Measurements from ENCODE around the gene HMGCL.
"Not testable (repeated sequence)": the region's sequence is repeated elsewhere in the genome, so short reads cannot be mapped to it uniquely, and the experiment has no call there.

HMGCL gene

DNA sequence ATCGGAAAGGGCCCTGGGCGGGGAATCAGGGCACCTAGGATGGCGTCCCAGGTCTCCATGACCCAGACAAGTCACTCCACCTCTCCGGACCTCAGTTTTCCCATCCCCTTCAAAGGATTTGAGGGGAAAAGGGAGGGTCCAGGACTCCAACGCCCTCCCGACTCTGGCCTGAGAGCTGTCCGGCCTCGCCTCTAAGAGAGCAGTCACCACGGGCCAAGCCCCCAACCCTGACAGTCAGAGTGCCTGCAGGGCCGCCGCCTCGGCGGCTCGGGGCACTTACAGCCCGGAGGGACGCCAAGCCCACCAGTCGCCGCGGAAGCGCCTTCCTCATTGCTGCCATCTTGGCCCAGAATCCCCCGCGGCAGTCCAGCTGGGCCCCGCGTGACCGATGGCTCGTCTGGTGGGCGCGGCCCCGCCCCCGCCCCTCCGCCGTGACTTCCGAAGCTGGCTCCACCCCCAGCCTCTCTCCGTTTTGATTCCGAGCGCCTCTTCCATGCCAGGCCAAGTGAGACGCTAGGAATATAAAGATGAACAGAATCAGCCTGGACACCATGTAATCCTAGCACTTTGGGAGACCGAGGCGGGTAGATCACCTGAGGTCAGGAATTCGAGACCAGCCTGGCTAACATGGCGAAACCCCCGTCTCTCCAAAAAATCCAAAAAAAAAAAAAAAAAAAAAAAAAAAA lies at the start of gene HMGCL:
TSS of gene HMGCL (minus strand) at position 354 of the 686 bp plus-strand sequence. CDS start at position 340, 14 bp downstream.
- Mint-ChIP-seq H3K27ac (peak within 1 kb of the TSS; percentile 96), H3K9me3 (no peaks in the 10 kb centered on the region), H3K36me3 (ENCODE audit: low read depth) (no peaks in the 10 kb centered on the region), H3K27me3 (no peaks in the 10 kb centered on the region), H3K4me3 (peak within 1 kb of the TSS; percentile 97), H3K4me1 (ENCODE audit: low read depth) (peaks cover 21% of the 10 kb centered on the region)

GRCh38 chr1:23872421-23872820 lies 47.2 kb upstream of the HMGCL start:
- H3K36me3 Mint-ChIP-seq (ENCODE audit: low read depth) = peaks cover 4% of the 10 kb centered on the region
- no peaks in the 10 kb centered on the region for H3K9me3 Mint-ChIP-seq
- no peak overlapping the region for H3K4me3 Mint-ChIP-seq
- no peaks in the 10 kb centered on the region for H3K27me3 Mint-ChIP-seq
- H3K4me1 Mint-ChIP-seq (ENCODE audit: low read depth) = peaks cover 11% of the 10 kb centered on the region
- H3K27ac Mint-ChIP-seq = no peak overlapping the region

- H3K27ac Mint-ChIP-seq = no peak overlapping the region
- H3K9me3 Mint-ChIP-seq = no peaks in the 10 kb centered on the region
- peaks cover 19% of the 10 kb centered on the region for H3K4me1 Mint-ChIP-seq (ENCODE audit: low read depth)
- H3K36me3 Mint-ChIP-seq (ENCODE audit: low read depth) = no peaks in the 10 kb centered on the region
- peak overlapping the region; percentile 82 for H3K4me3 Mint-ChIP-seq
- H3K27me3 Mint-ChIP-seq = no peaks in the 10 kb centered on the region
Measured at GRCh38 chr1:23869051-23869450, 43.8 kb upstream of the HMGCL start.

DNA sequence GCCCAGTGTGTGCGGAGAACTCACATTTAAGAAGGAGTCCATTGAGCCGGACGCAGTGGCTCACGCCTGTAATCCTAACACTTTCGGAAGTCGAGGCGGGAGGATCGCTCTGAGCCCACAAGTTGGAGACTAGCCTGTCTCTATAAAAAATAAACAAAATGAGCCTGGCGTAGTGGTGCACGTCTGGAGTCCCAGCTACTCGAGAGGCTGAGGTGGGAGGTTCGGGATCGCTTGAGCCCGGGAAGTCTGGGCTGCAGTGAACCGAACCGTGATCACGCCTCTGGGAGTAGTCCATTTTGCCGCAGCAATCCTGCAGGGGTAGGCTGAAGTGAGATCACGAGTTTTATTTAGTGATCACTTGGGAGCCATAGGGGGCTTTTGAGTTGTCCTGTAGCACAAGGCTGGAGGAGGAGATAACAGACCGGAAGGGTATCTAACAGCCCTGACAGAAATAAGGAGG lies 43.4 kb upstream of the HMGCL start:
- Mint-ChIP-seq H3K9me3 (no peaks in the 10 kb centered on the region), H3K4me1 (ENCODE audit: low read depth) (peaks cover 19% of the 10 kb centered on the region), H3K36me3 (ENCODE audit: low read depth) (no peaks in the 10 kb centered on the region), H3K27ac (peak overlapping the region; percentile 5), H3K27me3 (no peaks in the 10 kb centered on the region), H3K4me3 (peak overlapping the region; percentile 82)

DNA sequence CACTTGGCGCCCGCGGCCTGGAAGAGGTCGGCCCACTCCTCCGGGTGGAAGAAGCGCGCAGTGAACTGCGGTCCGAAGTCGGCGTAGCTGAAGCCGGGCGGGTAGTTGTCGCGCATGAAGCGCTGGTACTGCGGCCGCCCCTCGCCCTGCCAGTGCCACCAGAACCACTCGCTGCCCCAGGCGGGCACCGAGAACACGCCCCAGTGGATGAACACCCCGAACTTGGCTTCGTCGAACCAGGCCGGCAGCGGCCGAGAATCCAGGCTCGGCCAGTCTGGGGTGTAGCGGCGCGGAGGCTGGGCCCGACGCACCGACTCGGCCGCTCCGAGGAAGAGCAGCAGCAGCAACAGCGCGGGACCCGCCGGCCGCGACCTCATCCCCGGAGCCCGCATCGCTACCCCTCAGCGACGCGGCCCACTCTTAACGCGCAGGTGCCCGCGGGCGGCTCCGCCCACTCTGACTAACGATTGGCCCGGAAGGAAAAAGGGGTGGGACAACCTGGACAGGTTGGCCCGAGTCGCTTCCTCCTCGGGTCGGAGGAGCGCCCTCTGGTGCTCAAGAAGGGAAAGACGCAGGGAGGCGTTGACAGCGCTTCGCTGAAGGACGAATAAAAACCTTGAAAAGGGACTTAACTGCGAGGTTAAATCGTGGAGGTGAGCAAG lies 42.8 kb upstream of the HMGCL start, which contains the start of gene FUCA1:
TSS of gene FUCA1 (minus strand) at position 396 of the 662 bp plus-strand sequence. CDS start at position 392, 4 bp downstream.
- Mint-ChIP-seq H3K9me3 (no peaks in the 10 kb centered on the region), H3K4me1 (ENCODE audit: low read depth) (peaks cover 19% of the 10 kb centered on the region), H3K27me3 (no peaks in the 10 kb centered on the region), H3K4me3 (peak within 1 kb of the TSS; percentile 82), H3K36me3 (ENCODE audit: low read depth) (no peaks in the 10 kb centered on the region), H3K27ac (peak within 1 kb of the TSS; percentile 5)

DNA sequence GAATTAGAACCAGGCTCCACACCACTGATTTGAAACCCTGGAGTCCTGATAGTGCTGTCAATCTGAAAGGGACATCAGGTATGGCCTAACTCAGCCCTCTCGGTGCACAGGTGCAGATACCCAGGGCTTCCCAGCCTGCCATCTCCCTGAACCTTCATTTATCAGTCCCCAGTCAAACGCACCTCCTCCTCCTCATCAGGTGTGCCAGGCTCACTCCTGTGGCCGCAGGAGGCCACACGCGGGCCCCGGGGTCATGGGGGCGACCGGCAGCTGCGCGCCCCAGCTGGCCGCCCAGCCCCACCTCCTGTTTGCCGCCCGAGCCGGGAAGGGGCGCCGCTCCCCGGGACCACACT lies 42.3 kb upstream of the HMGCL start:
- Mint-ChIP-seq H3K27me3 (no peaks in the 10 kb centered on the region), H3K4me1 (ENCODE audit: low read depth) (peaks cover 19% of the 10 kb centered on the region), H3K9me3 (no peaks in the 10 kb centered on the region), H3K27ac (no peak overlapping the region), H3K4me3 (peak overlapping the region; percentile 82), H3K36me3 (ENCODE audit: low read depth) (no peaks in the 10 kb centered on the region)

DNA sequence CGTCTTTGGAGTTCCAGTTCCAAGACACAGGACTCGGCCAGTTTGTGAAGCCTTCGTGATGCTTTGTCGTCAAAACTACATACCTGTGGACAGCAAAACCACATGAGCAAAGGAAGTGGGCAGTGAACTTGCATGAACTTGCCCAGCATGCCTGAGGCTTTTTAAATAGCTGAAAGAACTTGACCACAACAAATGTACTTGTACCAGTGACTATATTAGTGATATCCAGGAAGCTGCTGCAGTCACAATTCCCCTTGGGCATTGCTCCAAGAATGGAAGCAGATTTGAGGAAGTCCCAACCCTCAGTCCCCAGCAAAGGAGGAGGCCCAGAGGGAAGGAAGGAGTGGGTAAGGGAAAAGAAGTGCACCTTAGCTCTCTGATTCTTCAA lies 40.3 kb upstream of the HMGCL start:
- Mint-ChIP-seq H3K4me3 (no peak overlapping the region), H3K4me1 (ENCODE audit: low read depth) (peaks cover 19% of the 10 kb centered on the region), H3K36me3 (ENCODE audit: low read depth) (peaks cover 5% of the 10 kb centered on the region), H3K9me3 (no peaks in the 10 kb centered on the region), H3K27ac (no peak overlapping the region), H3K27me3 (no peaks in the 10 kb centered on the region)

DNA sequence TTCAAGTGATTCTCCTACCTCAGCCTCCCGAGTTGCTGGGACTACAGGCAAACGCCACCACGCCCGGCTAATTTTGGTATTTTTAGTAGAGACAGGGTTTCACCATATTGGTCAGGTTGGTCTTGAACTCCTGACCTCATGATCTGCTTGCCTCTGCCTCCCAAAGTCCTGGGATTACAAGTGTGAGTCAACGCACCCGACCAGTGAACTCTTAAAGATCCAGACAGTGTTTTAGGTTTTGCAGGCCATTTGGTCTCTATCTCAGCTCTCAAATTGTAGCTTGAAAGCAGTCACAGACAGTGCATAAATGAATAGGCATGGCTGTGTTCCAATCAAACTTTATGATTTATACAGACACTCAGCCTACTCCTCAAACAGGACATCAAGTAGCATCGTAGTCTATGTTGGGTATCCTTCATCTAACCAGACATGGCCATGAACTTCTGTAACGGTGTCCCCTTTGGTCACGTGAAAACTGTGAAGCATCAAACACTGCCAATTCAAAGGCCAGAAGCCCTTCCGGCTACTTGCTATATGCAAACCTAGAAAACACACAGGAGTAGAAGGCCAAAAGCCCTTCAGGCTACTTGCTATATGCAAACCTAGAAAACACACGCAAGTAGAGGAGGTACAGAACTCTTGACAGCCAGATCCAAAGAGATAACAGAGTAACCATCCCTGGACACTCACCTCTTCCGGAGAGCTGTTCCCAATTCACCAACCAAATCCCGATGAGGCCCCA lies 39.7 kb upstream of the HMGCL start:
- Mint-ChIP-seq H3K27ac (no peak overlapping the region), H3K4me3 (no peak overlapping the region), H3K9me3 (no peaks in the 10 kb centered on the region), H3K27me3 (no peaks in the 10 kb centered on the region), H3K36me3 (ENCODE audit: low read depth) (peaks cover 5% of the 10 kb centered on the region), H3K4me1 (ENCODE audit: low read depth) (peaks cover 19% of the 10 kb centered on the region)

DNA sequence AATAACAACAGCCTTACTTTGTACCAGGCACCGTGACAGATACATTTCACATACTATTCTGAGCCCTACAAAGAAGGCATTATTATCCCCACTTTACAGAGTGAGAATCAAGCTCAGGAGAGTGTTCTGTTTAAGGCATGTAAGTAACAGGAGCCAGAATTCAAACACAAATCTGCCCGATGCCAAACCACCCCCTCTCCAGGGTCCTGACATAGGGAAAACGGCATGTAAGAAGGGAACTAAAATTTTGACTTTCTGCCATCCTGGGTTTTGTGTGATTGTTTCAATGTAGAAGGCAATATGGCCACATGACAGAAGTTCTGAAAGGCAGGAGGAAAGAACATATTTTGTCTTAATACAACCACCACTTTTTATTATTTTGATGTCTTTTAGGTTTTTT lies 37.4 kb upstream of the HMGCL start:
- Mint-ChIP-seq H3K27me3 (no peaks in the 10 kb centered on the region), H3K9me3 (no peaks in the 10 kb centered on the region), H3K27ac (no peak overlapping the region), H3K4me3 (no peak overlapping the region), H3K36me3 (ENCODE audit: low read depth) (peaks cover 14% of the 10 kb centered on the region), H3K4me1 (ENCODE audit: low read depth) (peaks cover 9% of the 10 kb centered on the region)

DNA sequence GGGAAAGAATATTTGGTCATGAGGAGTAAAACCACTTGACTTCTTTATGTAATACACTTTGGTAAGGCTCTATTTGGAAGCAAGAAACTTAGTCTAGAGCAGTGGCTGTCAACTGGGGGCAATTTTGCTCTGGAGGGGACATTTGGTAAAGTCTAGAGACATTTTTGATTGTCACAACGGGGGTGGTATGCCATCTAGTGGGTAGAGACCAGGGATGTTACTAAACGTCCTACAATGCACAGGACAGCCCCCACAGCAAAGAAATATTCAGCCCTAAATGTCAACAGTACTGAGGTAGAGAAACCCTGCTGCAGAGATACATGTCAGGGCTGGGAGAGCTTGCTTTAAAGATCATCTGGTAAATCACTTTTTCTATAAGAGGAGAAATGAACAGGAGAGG lies 29.3 kb upstream of the HMGCL start:
- H3K36me3 Mint-ChIP-seq (ENCODE audit: low read depth) = peaks cover 20% of the 10 kb centered on the region
- no peak overlapping the region for H3K27ac Mint-ChIP-seq
- H3K4me1 Mint-ChIP-seq (ENCODE audit: low read depth) = no peaks in the 10 kb centered on the region
- H3K9me3 Mint-ChIP-seq = no peaks in the 10 kb centered on the region
- H3K27me3 Mint-ChIP-seq = no peaks in the 10 kb centered on the region
- H3K4me3 Mint-ChIP-seq = no peak overlapping the region

GRCh38 chr1:23853124-23853523 lies 27.9 kb upstream of the HMGCL start:
- H3K36me3 Mint-ChIP-seq (ENCODE audit: low read depth) = peaks cover 27% of the 10 kb centered on the region
- H3K9me3 Mint-ChIP-seq; H3K4me3 Mint-ChIP-seq; H3K4me1 Mint-ChIP-seq (ENCODE audit: low read depth); H3K27me3 Mint-ChIP-seq; H3K27ac Mint-ChIP-seq: not testable (repeated sequence)

DNA sequence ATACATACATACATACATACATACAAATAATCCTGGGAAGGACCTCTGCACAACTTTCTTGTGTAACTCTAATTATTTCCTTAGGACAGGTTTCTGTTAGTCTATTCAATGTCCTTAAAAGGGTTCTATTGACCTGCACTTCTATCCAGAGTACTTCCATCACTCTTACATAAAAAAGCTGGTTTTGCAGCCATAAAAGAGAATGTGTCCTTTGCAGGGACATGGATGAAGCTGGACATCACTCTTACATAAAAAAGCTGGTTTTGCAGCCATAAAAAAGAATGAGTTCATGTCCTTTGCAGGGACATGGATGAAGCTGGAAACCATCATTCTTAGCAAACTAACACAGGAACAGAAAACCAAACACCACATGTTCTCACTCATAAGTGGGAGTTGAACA lies 26.2 kb upstream of the HMGCL start:
- not testable (repeated sequence) for H3K27me3 Mint-ChIP-seq; H3K4me3 Mint-ChIP-seq; H3K27ac Mint-ChIP-seq; H3K4me1 Mint-ChIP-seq (ENCODE audit: low read depth); H3K9me3 Mint-ChIP-seq
- peaks cover 30% of the 10 kb centered on the region for H3K36me3 Mint-ChIP-seq (ENCODE audit: low read depth)

DNA sequence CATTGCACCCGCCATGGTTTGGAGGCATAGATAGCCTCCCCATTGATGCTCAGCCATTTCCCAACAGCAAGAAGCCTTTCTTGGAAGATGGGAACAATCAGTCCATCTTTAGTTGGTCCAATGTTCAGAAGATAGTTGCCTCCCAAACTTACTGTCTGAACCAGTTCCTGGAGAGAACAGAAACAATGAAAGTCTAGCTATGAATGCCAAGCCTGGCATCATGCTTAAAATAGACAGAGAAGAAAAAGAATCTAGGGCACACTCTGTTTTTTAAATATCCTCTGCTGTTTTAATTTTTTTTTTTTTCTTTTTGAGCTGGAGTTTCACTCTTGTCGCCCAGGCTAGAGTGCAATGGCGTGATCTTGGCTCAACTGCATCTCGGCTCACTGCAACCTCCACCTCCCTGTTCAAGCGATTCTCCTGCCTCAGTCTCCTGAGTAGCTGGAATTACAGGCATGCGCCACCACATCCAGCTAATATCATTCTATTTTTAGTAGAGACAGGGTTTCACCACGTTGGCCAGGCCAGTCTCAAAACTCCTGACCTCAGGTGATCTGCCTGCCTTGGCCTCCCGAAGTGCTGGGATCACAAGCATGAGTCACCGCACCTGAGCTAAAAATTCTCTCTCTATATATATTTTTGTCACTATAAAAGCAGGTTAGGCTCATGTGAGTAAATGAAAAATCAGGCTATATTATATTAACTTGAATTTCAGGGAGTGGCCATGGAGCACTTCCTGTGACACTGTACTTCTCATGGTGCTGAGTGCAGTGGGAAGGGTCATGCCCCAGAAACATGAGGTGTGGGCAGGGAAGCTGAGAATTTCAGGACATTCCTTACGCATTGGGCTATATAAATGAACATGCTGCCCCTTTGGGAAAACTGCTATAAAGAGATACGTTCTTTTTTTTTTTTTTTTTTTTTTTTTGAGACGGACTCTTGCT lies 23.7 kb upstream of the HMGCL start:
- Mint-ChIP-seq H3K4me3 (no peak overlapping the region), H3K36me3 (ENCODE audit: low read depth) (peaks cover 33% of the 10 kb centered on the region), H3K27me3 (no peaks in the 10 kb centered on the region), H3K27ac (no peak overlapping the region), H3K9me3 (no peaks in the 10 kb centered on the region), H3K4me1 (ENCODE audit: low read depth) (no peaks in the 10 kb centered on the region)

DNA sequence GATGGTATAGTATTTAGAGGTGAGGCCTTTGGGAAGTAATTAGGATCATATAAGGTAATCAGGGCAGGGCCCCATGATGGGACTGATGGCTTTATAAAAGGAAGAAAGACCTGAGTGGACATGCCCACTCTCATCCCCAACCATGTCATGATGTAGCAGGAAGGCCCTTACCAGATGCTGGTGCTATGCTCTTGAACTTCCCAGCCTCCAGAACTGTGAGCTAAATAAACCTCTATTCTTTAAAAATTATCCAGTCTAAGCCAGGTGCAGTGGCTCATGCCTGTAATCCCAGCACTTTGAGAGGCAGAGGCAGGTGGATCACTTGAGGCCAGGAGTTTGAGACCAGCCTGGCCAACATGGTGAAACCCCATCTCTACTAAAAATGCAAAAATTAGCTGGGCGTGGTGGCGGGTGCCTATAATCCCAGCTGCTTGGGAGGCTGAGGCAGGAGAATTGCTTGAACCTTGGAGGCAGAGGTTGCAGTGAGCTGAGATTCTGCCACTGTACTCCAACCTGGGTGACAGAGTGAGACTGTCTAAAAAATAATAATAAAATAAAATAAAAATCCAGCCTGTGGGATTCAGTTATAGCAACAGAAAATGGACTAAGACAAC lies 22.4 kb upstream of the HMGCL start:
- H3K27ac Mint-ChIP-seq; H3K4me3 Mint-ChIP-seq; H3K9me3 Mint-ChIP-seq; H3K27me3 Mint-ChIP-seq; H3K4me1 Mint-ChIP-seq (ENCODE audit: low read depth): not testable (repeated sequence)
- peaks cover 33% of the 10 kb centered on the region for H3K36me3 Mint-ChIP-seq (ENCODE audit: low read depth)
